A549 (cell line): ENCODE measurements around the gene NEGR1.

ENCODE experiments used
- POLR2A ChIP-seq: IDR thresholded peaks from 2 replicates; pipeline ENCODE4 v1.6.1; 2012; ENCODE audit warnings: mild to moderate bottlenecking, low read length
- SMC3 ChIP-seq: fragments of >200 bp; sonication (Bioruptor Twin); formaldehyde crosslinking; IDR thresholded peaks from 3 replicates; pipeline ENCODE4 v1.6.1; 2018; ENCODE audit warnings: inconsistent platforms
- ZSCAN20 ChIP-seq: fragments of 250-450 bp; sonication (Bioruptor Pico); IDR thresholded peaks from 2 replicates; pipeline ENCODE4 v1.8.0; 2022; ENCODE audit warnings: mild to moderate bottlenecking, moderate library complexity
- TF ChIP-seq, protein P1 (sequence below): fragments of >200 bp; sonication (Bioruptor Twin); formaldehyde crosslinking; IDR thresholded peaks from 3 replicates; pipeline ENCODE4 v1.5.1; 2016
- TF ChIP-seq, protein P2 (sequence below): fragments of 200-600 bp; sonication (generic); IDR thresholded peaks from 2 replicates; pipeline ENCODE4 v1.6.1; 2016; ENCODE audit warnings: antibody characterized with exemption, mild to moderate bottlenecking, moderate library complexity
- TF ChIP-seq, protein P3 (sequence below): IDR thresholded peaks from 2 replicates; pipeline ENCODE4 v1.6.1; 2012

DNA sequence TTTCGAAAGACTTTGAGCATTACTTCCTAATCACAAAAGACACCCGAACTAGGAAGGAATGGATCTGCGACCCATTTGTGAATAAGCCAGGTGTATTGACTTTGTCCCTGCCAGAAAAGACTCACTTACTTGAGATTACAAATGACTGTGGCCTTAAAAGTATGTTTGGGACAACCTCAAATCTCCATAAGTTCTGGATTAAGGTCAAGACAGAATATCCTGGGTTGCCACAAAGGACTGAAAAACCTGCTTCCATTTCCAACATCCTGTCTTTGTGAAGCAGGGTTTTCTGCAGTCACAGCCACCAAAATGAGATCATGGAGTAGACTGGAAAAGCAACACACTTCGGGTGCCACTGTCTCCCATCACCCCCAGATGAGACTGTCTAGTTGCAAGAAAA is 664.1 kb downstream of the NEGR1 start:
- TF ChIP-seq, protein P1, sequence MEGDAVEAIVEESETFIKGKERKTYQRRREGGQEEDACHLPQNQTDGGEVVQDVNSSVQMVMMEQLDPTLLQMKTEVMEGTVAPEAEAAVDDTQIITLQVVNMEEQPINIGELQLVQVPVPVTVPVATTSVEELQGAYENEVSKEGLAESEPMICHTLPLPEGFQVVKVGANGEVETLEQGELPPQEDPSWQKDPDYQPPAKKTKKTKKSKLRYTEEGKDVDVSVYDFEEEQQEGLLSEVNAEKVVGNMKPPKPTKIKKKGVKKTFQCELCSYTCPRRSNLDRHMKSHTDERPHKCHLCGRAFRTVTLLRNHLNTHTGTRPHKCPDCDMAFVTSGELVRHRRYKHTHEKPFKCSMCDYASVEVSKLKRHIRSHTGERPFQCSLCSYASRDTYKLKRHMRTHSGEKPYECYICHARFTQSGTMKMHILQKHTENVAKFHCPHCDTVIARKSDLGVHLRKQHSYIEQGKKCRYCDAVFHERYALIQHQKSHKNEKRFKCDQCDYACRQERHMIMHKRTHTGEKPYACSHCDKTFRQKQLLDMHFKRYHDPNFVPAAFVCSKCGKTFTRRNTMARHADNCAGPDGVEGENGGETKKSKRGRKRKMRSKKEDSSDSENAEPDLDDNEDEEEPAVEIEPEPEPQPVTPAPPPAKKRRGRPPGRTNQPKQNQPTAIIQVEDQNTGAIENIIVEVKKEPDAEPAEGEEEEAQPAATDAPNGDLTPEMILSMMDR: no peak
- TF ChIP-seq ZSCAN20 (CRISPR knock-in tag): no peak
- no peak for TF ChIP-seq POLR2A
- TF ChIP-seq SMC3: no peak
- TF ChIP-seq, protein P2, sequence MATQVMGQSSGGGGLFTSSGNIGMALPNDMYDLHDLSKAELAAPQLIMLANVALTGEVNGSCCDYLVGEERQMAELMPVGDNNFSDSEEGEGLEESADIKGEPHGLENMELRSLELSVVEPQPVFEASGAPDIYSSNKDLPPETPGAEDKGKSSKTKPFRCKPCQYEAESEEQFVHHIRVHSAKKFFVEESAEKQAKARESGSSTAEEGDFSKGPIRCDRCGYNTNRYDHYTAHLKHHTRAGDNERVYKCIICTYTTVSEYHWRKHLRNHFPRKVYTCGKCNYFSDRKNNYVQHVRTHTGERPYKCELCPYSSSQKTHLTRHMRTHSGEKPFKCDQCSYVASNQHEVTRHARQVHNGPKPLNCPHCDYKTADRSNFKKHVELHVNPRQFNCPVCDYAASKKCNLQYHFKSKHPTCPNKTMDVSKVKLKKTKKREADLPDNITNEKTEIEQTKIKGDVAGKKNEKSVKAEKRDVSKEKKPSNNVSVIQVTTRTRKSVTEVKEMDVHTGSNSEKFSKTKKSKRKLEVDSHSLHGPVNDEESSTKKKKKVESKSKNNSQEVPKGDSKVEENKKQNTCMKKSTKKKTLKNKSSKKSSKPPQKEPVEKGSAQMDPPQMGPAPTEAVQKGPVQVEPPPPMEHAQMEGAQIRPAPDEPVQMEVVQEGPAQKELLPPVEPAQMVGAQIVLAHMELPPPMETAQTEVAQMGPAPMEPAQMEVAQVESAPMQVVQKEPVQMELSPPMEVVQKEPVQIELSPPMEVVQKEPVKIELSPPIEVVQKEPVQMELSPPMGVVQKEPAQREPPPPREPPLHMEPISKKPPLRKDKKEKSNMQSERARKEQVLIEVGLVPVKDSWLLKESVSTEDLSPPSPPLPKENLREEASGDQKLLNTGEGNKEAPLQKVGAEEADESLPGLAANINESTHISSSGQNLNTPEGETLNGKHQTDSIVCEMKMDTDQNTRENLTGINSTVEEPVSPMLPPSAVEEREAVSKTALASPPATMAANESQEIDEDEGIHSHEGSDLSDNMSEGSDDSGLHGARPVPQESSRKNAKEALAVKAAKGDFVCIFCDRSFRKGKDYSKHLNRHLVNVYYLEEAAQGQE: no peak
- TF ChIP-seq, protein P3, sequence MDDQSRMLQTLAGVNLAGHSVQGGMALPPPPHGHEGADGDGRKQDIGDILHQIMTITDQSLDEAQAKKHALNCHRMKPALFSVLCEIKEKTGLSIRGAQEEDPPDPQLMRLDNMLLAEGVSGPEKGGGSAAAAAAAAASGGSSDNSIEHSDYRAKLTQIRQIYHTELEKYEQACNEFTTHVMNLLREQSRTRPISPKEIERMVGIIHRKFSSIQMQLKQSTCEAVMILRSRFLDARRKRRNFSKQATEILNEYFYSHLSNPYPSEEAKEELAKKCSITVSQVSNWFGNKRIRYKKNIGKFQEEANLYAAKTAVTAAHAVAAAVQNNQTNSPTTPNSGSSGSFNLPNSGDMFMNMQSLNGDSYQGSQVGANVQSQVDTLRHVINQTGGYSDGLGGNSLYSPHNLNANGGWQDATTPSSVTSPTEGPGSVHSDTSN: no peak
